OCI-LY3 (cell line): ENCODE measurements around the gene KCNK4.

ENCODE experiments used
- H2AFZ ChIP-seq: fragments of 200-600, 300-600 bp; shearing (Covaris generic); 2 replicates; pipeline ENCODE4 v1.6.0; 2014; ENCODE audit warnings: antibody characterized with exemption, low read depth, low read length
- H3K27ac ChIP-seq: fragments of 200-600, 300-600 bp; sonication (generic); 2 replicates; pipeline ENCODE4 v1.5.1; 2014; ENCODE audit warnings: mild to moderate bottlenecking, low read length, moderate library complexity, mixed read lengths
- H3K27me3 ChIP-seq: fragments of 200-600, 300-600 bp; sonication (generic); 2 replicates; pipeline ENCODE4 v1.6.1; 2014; ENCODE audit warnings: low read depth, low read length, mixed read lengths
- H3K36me3 ChIP-seq: fragments of 200-600, 300-600 bp; sonication (generic); replicated peaks from 2 replicates; pipeline ENCODE3; 2014; ENCODE audit warnings: low read depth, low read length, mixed read lengths
- H3K4me1 ChIP-seq: fragments of 300-600, 200-600 bp; sonication (generic); 2 replicates; pipeline ENCODE4 v1.6.1; 2014; ENCODE audit warnings: low read length, mixed read lengths
- H3K4me2 ChIP-seq: fragments of 200-600, 300-600 bp; sonication (generic); 2 replicates; pipeline ENCODE4 v1.6.1; 2014; ENCODE audit warnings: low read length, mixed read lengths
- H3K4me3 ChIP-seq: fragments of 300-600, 200-600 bp; sonication (generic); 2 replicates; pipeline ENCODE4 v1.5.1; 2014; ENCODE audit warnings: antibody characterized with exemption, mild to moderate bottlenecking, low read length, moderate library complexity
- H3K79me2 ChIP-seq: fragments of 300-600, 200-600 bp; shearing (Covaris generic); 2 replicates; pipeline ENCODE4 v1.6.1; 2014; ENCODE audit warnings: mild to moderate bottlenecking, low read length, mixed read lengths
- H3K9ac ChIP-seq: fragments of 300-600, 200-600 bp; shearing (Covaris generic); 2 replicates; pipeline ENCODE4 v1.6.0; 2014; ENCODE audit warnings: mild to moderate bottlenecking, low read length, moderate library complexity
- H3K9me3 ChIP-seq: fragments of 200-600, 300-600 bp; shearing (Covaris generic); 2 replicates; pipeline ENCODE4 v1.6.1; 2014; ENCODE audit warnings: low read length, mixed read lengths; ENCODE audit not compliant: insufficient read depth
- H4K20me1 ChIP-seq: fragments of 200-600, 300-600 bp; sonication (generic); 2 replicates; pipeline ENCODE4 v1.6.1; 2016; ENCODE audit warnings: low read length, mixed read lengths; ENCODE audit not compliant: insufficient read depth
- EZH2phosphoT487 ChIP-seq: fragments of 200-600 bp; shearing (Covaris generic); IDR thresholded peaks from 2 replicates; pipeline ENCODE4 v1.6.1; 2018; ENCODE audit warnings: antibody characterized with exemption, mixed run types, low read depth
- TF ChIP-seq, protein P1 (sequence below): fragments of 200-600, 300-600 bp; sonication (generic); IDR thresholded peaks from 2 replicates; pipeline ENCODE4 v1.5.1; 2014; ENCODE audit warnings: antibody characterized with exemption, low read length, low read depth

Gene KCNK4

DNA sequence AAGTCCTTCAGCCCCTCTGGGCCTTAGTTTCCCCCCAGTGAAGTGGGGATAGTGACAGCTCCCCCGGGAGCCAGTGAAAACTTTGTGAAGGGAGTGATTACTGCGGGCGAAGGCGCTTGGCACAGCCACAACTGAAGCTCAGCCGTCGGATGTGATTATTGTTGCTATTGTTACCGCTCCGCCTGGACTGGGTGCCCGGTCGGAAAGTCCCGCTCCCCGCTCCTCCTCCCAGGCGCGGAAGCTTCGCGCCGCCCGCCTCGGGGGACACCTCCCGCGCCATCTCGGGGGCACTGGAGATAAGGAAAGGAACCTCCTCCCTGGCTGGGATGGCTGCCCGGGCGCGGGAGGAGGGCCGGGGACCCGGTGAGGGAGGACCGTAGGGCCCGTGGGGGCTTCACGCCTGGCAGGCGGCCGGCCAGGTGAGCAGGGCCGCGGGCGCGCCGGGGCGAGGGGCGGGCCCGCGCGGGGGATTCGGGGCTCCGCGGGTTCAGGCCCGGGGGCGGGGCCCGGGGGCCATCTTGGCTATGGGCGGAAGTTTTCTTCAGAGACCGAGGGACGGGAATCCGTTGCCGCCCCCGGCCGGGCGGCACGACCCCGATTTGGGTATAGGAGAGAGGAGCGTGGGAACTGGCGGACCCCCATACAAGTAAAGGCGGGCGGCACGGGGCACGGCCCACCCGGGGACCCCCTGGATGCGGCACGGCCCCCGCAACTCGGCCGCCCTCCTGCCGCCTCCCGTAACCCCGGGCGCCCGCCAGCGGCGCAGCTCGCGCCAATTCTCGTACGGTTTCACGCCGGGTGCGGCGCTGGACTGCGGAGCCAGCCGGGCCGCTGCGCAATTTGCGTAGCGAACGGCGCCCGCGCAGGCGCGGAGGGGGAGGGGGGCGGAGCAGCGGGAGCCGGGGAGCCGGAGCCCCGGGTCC lies 5.9 kb upstream of the KCNK4 start, which contains the start of gene GPR137:
Gene GPR137, plus strand, starts transcription at position 887 of the 923 bp plus-strand sequence. CDS start 677 bp downstream, outside the sequence.
- Histone ChIP-seq H3K4me1 (peaks cover 12% of the 10 kb centered on the region), H3K27me3 (no peaks in the 10 kb centered on the region), H3K4me2 (peak within 1 kb of the TSS; percentile 86), H3K9me3 (no peaks in the 10 kb centered on the region), H3K27ac (peak within 1 kb of the TSS; percentile 81), H2AFZ (peak within 1 kb of the TSS; percentile 55; the same call in 1 of the 2 replicates), H3K36me3 (peaks cover 9% of the 10 kb centered on the region), H3K79me2 (peaks cover 10% of the 10 kb centered on the region; the same call in 1 of the 2 replicates), H3K9ac (peak within 1 kb of the TSS; percentile 89), H4K20me1 (no peaks in the 10 kb centered on the region), H3K4me3 (peak within 1 kb of the TSS; percentile 82)
- TF ChIP-seq, protein P1, sequence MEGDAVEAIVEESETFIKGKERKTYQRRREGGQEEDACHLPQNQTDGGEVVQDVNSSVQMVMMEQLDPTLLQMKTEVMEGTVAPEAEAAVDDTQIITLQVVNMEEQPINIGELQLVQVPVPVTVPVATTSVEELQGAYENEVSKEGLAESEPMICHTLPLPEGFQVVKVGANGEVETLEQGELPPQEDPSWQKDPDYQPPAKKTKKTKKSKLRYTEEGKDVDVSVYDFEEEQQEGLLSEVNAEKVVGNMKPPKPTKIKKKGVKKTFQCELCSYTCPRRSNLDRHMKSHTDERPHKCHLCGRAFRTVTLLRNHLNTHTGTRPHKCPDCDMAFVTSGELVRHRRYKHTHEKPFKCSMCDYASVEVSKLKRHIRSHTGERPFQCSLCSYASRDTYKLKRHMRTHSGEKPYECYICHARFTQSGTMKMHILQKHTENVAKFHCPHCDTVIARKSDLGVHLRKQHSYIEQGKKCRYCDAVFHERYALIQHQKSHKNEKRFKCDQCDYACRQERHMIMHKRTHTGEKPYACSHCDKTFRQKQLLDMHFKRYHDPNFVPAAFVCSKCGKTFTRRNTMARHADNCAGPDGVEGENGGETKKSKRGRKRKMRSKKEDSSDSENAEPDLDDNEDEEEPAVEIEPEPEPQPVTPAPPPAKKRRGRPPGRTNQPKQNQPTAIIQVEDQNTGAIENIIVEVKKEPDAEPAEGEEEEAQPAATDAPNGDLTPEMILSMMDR = no peak
- no peak for TF ChIP-seq EZH2phosphoT487

DNA sequence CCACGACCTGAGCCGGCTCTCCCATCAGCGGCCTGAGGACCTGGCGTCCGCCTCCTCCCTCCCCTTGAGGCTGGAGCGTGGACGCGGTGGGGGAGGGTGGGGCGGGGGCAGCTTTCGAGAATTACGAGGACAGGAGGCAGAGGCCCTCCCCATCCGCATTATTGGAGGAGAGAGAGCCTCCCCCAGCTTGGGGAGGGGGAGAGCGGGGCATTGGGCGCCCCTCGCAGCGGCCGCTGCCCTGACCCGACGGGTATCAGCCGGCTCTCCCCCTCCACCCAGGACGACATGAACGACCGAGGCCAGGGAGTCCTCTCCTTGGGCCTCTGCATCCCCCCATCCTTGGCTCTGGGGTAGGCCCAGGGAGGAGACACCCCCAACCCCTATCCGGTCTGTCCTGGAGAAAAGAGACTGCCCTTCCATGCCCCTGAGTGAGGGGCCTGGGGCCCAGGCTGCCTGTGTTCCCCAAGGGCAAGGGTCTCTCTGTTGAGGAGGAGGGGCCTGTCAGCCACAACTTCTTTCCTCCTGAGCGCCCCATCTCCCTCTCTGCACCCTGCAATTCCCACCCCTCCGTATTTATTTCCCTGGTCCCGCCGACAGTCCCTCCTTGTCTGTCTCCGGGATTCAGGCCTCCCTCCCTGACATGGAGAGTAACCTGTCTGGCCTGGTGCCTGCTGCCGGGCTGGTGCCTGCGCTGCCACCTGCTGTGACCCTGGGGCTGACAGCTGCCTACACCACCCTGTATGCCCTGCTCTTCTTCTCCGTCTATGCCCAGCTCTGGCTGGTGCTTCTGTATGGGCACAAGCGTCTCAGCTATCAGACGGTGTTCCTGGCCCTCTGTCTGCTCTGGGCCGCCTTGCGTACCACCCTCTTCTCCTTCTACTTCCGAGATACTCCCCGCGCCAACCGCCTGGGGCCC lies 5.0 kb upstream of the KCNK4 start:
- Histone ChIP-seq H3K9ac (peak overlapping the region; percentile 89), H3K4me2 (peak overlapping the region; percentile 86), H3K27me3 (no peaks in the 10 kb centered on the region), H3K27ac (no peak overlapping the region), H4K20me1 (no peaks in the 10 kb centered on the region), H2AFZ (no peak overlapping the region), H3K9me3 (no peaks in the 10 kb centered on the region), H3K4me1 (peaks cover 12% of the 10 kb centered on the region), H3K36me3 (peaks cover 9% of the 10 kb centered on the region), H3K79me2 (peaks cover 10% of the 10 kb centered on the region; the same call in 1 of the 2 replicates), H3K4me3 (peak overlapping the region; percentile 82)
- TF ChIP-seq, protein P1 = peak; percentile 57
- TF ChIP-seq EZH2phosphoT487 = no peak

DNA sequence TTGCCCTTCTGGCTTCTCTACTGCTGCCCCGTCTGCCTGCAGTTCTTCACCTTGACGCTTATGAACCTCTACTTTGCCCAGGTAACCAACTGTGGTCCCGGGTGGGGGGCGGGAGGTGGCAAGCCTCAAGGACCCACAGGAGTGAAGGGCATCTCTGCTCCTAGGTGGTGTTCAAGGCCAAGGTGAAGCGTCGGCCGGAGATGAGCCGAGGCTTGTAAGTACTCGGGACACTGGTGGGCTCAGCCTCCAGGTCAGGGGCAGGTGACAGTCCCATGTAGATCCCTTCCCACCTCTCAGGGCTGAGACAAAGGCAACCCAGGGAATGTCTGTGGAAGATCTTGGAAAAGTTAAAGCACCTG lies 4.3 kb upstream of the KCNK4 start:
- H2AFZ ChIP-seq = no peak overlapping the region
- H3K9me3 ChIP-seq = no peaks in the 10 kb centered on the region
- H3K9ac ChIP-seq = no peak overlapping the region
- H3K4me2 ChIP-seq = peak overlapping the region; percentile 86
- no peak for TF ChIP-seq EZH2phosphoT487
- TF ChIP-seq, protein P1 = no peak
- H3K36me3 ChIP-seq = peaks cover 9% of the 10 kb centered on the region
- no peak overlapping the region for H3K27ac ChIP-seq
- H4K20me1 ChIP-seq = no peaks in the 10 kb centered on the region
- peaks cover 10% of the 10 kb centered on the region; the same call in 1 of the 2 replicates for H3K79me2 ChIP-seq
- peaks cover 12% of the 10 kb centered on the region for H3K4me1 ChIP-seq
- H3K4me3 ChIP-seq = peak overlapping the region; percentile 82; the same call in 1 of the 2 replicates
- H3K27me3 ChIP-seq = no peaks in the 10 kb centered on the region
